AG04449 (cell line): ENCODE results near the gene TPSG1.
"Not testable (repeated sequence)": the region's sequence is repeated elsewhere in the genome, so short reads cannot be mapped to it uniquely, and the experiment has no call there.

Experiments used
- CTCF ChIA-PET: fragments of 350-600 bp; formaldehyde crosslinking; extraction: SDS; loops from one replicate; lab custom pipeline; 2021; ENCODE audit warnings: antibody characterized with exemption; lab: Yijun Ruan, JAX
- POLR2A ChIA-PET: fragments of 400-600, 350-600 bp; formaldehyde crosslinking; extraction: SDS; loops from one replicate; lab custom pipeline; 2020; ENCODE audit warnings: antibody characterized with exemption, inconsistent platforms; lab: Yijun Ruan, JAX
- DNase-seq: peaks from one replicate; pipeline ENCODE4 v3.0.0-alpha.2; 2010; ENCODE audit warnings: low read depth, low spot score
- H3K4me3 ChIP-seq: 2 replicates; pipeline ENCODE4 v1.5.1; 2011; ENCODE audit warnings: low read depth, mild to moderate bottlenecking, control low read depth, low read length
- TF ChIP-seq, protein P1 (sequence below): IDR thresholded peaks from one replicate; pipeline ENCODE4 v1.5.1; 2011; ENCODE audit warnings: mild to moderate bottlenecking, moderate library complexity, low read length, control low read depth, inconsistent platforms; ENCODE audit not compliant: insufficient read depth; ENCODE audit errors: missing control alignments

Gene TPSG1

DNA sequence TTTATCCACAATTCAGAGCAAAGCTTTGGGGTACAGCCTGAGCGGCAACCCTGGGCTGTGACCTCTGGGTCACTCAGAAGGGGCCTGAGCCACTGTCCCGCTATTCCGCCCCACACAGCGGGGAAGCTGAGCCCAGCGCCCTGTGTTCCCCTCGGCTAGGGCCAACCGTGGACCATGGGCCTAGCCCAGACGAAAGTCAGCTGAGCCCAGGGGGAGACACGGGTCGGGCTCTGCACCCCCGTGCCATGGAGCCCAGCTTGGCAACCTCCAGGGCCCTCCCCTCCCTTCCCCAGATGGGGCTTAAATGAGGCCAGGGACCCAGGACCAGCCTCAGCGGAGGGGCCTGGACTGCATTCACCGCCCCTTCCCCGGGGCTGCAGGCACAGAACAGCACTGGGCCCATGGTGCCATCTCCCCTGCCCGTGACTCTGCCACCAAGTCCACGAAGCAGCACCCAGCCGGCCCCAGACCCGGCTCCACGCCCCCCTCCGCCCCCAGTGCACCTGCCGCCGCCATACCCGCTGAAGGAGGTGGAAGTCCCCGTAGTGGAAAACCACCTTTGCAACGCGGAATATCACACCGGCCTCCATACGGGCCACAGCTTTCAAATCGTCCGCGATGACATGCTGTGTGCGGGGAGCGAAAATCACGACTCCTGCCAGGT is 32.6 kb upstream of the TPSG1 start:
- TF ChIP-seq, protein P1, sequence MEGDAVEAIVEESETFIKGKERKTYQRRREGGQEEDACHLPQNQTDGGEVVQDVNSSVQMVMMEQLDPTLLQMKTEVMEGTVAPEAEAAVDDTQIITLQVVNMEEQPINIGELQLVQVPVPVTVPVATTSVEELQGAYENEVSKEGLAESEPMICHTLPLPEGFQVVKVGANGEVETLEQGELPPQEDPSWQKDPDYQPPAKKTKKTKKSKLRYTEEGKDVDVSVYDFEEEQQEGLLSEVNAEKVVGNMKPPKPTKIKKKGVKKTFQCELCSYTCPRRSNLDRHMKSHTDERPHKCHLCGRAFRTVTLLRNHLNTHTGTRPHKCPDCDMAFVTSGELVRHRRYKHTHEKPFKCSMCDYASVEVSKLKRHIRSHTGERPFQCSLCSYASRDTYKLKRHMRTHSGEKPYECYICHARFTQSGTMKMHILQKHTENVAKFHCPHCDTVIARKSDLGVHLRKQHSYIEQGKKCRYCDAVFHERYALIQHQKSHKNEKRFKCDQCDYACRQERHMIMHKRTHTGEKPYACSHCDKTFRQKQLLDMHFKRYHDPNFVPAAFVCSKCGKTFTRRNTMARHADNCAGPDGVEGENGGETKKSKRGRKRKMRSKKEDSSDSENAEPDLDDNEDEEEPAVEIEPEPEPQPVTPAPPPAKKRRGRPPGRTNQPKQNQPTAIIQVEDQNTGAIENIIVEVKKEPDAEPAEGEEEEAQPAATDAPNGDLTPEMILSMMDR, result no peak
- CTCF ChIA-PET, result interaction anchor here (1.1 kb wide), 1 partner anchor 19 kb away, joined by 3 read pairs; no protein-coding TSS in a partner anchor
- no peak overlapping the region for H3K4me3 ChIP-seq
- POLR2A ChIA-PET, result no interaction called here
- no peak for DNase-seq

DNA sequence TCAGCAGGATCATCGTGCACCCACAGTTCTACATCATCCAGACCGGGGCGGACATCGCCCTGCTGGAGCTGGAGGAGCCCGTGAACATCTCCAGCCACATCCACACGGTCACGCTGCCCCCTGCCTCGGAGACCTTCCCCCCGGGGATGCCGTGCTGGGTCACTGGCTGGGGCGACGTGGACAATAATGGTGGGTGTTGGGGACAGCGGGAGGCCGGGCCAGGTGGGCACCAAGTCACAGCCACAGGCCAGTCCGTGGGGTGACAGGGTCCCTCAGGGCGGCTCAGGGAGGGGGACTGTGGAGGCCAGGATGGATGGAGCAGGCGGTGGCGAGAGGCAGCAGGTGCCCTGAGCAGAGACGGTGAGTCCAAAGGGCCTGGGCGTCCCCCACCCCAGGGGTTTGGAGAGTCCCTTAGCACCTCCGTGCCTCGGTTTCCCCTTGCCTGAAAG is 31.8 kb upstream of the TPSG1 start:
- no peak overlapping the region for H3K4me3 ChIP-seq

DNA sequence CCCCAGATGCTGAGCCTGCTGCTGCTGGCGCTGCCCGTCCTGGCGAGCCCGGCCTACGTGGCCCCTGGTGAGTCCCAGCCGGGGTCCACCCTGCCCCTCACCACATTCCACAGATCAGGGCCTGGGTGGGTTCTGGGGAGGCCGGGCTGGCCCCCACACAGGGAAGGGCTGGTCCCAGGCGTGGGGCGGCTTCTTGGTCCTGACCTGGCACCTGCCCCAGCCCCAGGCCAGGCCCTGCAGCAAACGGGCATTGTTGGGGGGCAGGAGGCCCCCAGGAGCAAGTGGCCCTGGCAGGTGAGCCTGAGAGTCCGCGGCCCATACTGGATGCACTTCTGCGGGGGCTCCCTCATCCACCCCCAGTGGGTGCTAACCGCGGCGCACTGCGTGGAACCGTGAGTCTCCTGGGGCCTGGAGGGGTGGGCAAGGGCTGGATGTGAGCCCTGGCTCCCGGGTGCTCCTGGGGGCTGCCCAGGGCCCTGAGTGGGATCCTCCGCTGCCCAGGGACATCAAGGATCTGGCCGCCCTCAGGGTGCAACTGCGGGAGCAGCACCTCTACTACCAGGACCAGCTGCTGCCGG is 31.3 kb upstream of the TPSG1 start:
- CTCF ChIA-PET, POLR2A ChIA-PET, DNase-seq, H3K4me3 ChIP-seq: not testable (repeated sequence)

More for the DNA sequence above, 31.8 kb upstream of the TPSG1 start:
- no peak for DNase-seq
- POLR2A ChIA-PET, result no interaction called here
- TF ChIP-seq, protein P1, result no peak
- CTCF ChIA-PET, result interaction anchor here (1.1 kb wide), 1 partner anchor 18 kb away, joined by 3 read pairs; no protein-coding TSS in a partner anchor

DNA sequence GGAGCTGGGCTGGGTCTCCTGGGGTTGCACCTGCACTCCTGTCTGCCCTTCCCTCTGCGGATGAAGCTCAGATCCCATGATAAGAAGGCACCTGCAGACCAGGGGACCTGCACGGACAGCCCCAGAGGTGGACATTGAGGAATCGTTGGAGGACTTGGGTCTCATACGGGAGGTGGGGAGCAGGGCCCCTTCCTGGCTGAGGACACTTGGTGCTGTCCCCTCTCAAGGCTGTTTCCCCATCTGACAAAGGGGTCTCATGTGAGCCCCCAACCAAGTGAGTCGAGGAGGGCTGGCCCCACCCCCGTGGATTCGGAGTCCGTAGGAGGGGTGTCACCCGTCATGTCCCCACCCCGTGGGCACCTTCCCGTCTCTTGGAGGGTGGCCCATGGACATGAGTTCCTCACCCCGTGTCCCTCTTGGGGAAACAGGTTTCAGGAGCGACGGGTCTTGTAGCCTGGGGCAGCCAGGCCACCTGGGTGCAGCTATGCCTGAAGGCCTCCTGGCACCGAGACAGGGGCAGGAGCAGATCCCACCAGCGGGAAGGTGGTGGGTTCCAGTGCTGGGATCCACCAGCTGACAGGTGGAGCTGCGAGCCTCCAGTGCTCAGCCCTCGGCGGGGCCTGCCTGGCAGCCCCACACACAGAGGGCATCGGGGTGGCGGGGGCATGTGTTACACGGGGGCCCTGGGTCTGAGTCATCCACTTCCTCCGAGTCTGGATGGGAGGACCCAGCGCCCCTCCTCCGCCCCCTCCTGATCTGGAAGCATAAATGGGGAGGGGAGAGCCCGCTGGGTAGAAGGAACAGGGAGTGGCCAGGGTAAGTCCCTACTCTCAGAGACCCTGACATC is 30.4 kb upstream of the TPSG1 start, which contains the start of gene TPSD1:
Gene TPSD1, plus strand, starts transcription at position 794 of the 847 bp plus-strand sequence. CDS start 212 bp downstream, outside the sequence.
- CTCF ChIA-PET, DNase-seq, POLR2A ChIA-PET, H3K4me3 ChIP-seq: not testable (repeated sequence)

DNA sequence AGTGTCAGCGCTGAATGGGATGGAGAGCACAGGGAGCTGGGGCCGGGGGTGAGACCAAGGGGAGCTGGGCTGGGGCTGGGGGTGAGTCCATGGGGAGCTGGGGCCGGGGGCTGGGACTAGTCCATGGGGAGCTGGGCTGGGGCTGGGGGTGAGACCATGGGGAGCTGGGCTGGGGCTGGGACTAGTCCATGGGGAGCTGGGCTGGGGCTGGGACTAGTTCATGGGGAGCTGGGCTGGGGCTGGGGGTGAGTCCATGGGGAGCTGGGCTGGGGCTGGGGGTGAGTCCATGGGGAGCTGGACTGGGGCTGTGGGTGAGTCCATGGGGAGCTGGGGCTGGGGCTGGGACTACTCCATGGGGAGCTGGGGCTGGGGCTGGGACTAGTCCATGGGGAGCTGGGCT is 29.8 kb upstream of the TPSG1 start:
- DNase-seq, H3K4me3 ChIP-seq, POLR2A ChIA-PET, CTCF ChIA-PET: not testable (repeated sequence)

DNA sequence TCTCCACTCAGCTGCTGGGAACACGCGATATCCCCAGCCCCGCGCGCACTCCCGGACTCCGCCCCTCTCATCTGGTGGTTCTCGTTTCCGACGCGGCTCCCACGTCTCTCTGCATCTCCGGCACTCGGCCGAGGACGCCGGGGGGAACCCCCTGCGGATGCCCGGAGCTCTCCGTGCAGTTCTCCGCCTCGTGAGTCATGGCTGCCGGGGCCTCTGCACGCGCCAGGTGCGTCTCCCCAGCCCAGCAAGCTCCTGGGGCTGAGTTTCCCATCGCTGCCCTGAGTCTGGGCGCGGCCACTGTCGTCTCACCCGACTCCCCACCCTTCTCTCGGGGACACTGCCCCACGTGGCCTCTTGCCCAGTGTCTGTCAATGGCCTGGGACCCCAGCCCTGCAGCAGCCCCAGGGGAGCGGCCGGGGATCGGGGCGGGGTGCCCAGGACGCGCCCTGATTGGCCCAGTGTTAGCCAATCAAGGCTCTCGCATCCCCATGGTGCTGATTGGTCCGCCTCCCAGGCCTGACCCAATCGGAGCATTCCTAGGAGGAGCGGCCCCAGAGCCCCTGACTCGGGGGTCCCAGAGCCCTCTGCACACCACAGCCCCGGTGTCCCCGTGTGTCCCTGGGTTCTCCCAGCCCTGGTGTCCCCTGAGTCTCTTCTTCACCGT is 28.8 kb upstream of the TPSG1 start:
- H3K4me3 ChIP-seq, DNase-seq, CTCF ChIA-PET, POLR2A ChIA-PET: not testable (repeated sequence)

DNA sequence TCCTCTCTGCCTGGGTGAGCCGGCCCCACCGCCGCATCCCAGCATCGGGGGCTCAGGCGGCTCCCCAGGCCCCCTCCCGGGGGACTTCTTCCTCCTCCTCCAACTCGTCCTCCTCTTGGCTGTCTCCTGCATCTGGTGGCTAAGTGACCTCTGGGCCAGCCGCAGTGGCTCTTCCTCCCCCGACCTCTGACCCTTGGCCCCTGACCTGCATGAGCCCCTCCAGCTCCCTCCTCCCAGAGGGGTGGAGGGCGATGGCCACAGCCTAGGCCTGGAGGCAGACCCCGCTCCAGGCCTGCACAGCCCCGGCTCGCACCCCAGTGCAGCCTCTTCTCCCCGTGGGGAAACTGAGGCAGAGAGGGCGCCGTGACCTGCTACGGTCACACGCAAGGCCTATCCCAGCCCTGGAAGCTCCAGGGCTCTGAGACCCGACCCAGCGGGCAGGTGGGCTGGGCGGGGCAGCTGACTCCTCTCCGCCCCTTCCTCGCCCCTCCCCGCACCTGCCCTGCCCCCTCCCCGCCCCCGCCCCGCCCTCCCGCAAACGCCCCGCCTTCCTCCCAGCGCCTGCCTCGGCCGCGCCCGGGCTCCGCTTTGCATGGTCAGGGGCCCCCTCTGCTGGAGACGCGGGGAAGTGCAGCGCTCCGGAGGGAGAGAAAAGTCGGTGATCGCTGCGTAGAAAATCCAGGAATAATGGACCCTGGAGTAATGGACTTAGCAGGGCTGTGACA is 24.1 kb upstream of the TPSG1 start:
- POLR2A ChIA-PET, H3K4me3 ChIP-seq, DNase-seq, CTCF ChIA-PET: not testable (repeated sequence)

DNA sequence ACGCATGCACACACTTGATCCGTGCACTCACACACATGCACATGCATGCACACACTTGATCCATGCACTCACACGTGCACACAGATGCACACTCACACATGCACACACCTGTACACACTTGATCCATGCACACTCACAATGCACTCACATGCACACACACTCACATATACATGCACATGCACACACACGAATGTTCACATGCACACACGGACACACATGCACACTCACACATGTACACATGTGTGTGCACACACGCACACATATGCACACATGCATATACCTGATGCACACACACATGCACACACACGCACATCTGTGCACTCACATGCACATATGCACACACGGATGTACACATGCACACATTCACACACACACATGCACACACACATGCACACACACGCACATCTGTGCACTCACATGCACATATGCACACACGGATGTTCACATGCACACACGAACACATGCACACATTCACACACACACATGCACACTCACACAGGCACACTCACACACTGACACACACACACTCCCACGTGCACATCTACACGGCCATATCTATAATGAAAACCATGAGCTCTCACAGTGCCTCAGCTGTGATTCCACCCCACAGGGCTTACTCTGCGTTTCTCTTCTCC is 23.0 kb upstream of the TPSG1 start:
- CTCF ChIA-PET, result not testable (repeated sequence)

More for the DNA sequence above, 23.0 kb upstream of the TPSG1 start:
- DNase-seq, POLR2A ChIA-PET, H3K4me3 ChIP-seq: not testable (repeated sequence)
